NCI-H345 treated with DMSO at 0.1 percent for 48 hours (cell line): ENCODE data around the gene MYBPC1.
"Not testable (repeated sequence)": the region's sequence is repeated elsewhere in the genome, so short reads cannot be mapped to it uniquely, and the experiment has no call there.

ENCODE experiments used
- DNase-seq: peaks from one replicate; lab custom pipeline; 2025; ENCODE audit not compliant: unreplicated experiment; lab: John Stamatoyannopoulos, UW

The MYBPC1 gene

DNA sequence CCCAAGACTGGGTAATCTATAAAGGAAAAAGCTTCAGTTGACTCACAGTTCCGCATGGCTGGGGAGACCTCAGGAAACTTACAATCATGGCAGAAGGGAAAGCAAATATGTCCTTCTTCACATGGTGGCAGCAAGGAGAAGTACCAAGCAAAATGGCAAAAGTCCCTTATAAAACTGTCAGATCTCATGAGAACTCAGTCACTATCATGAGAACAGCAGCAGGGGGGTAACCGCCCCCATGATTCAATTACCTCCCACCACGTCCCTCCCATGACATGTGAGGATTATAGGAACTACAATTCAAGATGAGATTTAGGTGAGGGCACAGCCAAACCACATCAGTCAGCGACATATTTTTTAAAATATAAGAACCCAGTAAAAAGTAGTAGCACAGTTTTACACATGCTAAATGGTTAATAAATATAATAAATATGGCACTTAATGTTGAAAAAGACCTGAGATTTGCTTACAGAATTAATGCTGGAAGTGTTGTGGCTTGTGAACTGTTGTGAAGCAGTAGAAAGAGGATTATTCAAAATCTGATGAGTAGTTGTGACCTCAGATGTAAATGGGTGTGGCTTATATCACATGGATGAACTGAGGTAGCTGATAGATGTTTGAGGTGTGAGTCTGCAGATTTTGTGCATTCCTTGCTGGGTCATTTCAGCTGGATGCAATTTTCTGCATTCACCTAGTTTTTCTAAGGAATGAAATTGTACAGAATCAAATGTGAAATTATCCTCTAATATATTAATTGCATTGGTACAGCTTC, 55.8 kb downstream of the MYBPC1 start:
- DNase-seq: no peak

DNA sequence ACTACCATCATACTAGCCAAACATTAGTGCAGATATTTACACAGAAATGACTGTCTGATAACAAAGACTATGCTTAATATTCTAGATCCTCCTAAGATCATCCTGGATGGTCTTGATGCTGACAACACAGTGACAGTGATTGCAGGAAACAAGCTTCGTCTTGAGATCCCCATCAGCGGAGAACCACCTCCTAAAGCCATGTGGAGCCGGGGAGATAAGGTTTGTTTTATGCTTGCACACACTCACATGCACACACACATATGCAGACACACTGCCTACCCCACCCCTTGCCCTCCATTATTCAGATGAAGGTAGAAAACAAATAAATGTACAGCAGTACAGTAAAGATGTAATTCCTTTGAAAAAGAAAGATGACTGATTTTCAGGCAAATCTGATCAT, 58.3 kb downstream of the MYBPC1 start:
- no peak for DNase-seq

DNA sequence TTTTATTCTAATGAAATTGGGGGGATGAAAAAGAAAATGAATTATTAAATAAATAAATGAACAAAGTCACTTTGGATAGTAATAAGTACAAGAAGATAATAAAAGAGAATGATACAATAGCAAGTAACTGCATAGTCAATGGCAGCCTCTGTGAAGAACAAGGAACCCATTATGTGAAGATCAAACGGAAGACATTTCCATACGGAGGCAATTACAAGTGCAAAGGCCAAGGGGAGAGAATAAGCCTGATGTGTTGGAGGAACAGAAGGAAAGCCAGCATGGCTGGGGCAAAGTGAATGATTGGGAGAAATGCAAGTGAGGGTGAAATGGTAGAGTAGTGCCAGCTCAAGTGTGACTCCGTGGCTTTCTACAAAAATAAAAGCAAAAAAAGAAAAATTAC, 58.7 kb downstream of the MYBPC1 start:
- no peak for DNase-seq

DNA sequence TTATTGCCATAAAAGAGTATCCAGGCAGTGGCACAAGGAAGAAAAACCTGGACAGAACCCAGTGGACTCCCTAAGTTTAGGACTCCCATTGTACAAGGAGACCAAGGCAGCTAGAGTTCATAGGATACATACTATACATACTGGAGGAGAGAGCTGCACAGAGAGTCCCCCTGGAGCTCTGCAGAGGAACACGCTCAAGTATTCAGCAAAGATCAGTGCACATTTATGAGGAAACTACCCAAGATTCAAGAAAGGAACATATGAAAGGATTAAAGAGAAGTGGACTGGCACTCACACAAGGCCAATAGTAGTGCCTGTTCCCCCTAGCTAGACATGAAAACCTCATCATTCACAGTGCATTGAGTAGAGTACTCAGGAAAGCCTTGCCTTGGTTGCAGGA, 59.7 kb downstream of the MYBPC1 start:
- DNase-seq: no peak

DNA sequence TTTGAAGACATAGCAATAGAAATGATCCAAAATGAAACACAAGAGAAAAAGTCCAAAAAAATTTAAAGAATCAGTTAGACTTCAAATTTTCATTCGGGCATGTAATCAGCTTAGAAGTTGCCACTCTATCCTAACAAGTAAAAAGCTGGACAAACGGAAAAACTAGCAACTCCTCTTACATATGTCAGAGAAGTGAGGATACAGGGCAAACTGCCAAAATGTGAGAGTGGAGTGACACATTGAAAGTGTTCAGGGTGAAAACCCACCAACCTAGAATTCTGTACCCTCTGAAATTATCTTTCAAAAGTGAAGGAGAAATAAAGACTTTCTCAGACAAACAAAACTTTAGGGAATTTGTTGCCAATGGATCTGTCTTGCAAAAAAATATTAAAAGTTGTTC, 60.6 kb downstream of the MYBPC1 start:
- no peak for DNase-seq

DNA sequence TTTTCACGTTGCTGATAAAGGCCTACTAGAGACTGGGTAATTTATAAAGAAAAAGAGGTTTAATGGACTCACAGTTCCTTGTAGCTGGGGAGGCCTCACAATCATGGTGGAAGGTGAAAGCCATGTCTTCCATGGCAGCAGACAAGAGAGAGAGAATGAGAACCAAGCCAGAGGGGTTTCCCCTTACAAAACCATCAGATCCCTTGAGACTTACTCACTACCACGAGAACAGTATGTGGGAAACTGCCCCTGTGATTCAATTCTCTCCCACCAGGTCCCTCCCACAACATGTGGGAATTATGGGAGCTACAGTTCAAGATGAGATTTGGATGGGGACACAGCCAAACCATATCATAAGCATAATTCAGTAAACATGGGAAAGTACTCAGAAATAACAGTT, 65.9 kb downstream of the MYBPC1 start:
- DNase-seq: not testable (repeated sequence)

DNA sequence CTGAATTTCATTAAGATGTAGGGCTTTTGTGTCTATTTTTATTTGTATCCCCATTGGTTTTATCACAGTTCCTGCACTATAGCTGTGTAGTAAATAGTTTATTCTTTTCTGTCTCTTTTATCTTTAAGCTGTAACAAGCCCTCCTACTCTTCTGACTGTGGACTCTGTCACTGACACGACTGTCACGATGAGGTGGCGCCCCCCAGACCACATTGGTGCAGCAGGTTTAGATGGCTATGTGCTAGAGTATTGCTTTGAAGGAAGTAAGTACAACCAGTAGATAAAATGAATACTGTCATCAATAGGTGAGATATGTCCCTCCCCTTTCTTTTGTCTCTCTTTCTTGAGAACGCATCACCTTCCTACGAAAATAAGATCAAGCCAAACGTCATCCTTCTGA, 68.5 kb downstream of the MYBPC1 start:
- no peak for DNase-seq

DNA sequence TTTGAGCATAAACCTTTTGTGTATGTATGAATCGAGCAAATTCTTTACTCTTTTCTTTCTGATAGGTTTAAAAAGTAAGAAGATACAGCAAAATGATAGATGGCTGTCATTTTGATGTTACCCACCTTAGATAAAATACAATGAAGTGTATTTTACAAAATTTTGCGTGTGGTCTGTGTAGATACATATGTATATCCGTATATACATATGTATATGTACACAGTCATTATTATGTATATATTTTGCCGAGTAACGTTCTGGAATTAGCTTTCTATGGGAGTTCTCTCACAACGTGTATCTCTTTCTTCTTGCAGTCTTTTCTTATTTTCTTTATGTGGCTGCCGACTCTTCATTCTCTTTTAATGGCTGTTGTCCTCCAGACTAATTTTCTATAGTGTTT, 70.2 kb downstream of the MYBPC1 start:
- no peak for DNase-seq

DNA sequence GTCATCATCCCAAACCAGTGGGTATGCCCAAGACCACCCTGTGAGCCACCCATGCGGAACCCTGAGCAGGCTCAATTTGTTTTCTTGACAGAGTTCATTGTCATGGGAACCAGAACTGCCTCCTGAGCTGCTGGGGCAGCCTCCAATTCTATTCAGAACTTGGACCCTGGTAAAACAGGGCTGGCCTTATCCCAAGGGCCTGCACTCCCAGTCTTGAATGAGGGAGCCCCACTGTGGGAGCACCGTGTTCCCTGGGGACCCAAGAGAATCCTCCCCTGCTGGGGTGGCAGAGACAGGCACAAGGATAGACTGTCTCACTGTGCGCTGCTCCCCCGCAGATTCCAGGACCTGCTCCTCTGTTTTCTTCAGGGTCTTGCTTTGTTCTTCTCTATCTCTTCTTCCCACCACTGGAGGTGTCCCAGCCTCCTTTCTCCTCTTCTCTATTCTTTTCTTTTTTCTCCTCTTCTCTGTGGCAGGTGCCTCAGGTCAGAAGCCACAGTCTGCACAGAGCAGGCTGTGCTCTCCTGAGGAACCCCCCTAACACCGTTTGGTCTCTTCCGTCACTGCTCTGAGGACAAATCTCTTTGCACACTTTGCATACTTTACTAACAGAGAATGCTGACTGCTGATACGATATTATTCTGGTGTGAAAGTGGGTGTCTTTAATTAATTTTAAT, 71.4 kb downstream of the MYBPC1 start:
- no peak for DNase-seq

DNA sequence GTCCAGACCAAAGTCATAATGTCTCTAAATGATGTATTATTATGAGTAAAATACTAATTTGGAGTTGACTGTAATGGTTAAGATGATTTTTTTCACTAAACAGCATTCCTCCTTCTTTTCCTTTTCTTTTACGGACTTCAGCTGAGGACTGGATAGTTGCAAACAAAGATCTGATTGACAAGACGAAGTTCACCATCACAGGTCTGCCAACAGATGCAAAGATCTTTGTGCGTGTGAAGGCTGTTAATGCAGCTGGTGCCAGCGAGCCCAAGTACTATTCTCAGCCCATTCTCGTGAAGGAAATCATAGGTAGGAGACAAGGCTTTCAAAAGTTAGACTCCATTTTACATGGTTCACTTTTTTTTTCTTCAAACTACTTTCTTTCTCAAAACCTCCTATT, 72.8 kb downstream of the MYBPC1 start:
- no peak for DNase-seq

DNA sequence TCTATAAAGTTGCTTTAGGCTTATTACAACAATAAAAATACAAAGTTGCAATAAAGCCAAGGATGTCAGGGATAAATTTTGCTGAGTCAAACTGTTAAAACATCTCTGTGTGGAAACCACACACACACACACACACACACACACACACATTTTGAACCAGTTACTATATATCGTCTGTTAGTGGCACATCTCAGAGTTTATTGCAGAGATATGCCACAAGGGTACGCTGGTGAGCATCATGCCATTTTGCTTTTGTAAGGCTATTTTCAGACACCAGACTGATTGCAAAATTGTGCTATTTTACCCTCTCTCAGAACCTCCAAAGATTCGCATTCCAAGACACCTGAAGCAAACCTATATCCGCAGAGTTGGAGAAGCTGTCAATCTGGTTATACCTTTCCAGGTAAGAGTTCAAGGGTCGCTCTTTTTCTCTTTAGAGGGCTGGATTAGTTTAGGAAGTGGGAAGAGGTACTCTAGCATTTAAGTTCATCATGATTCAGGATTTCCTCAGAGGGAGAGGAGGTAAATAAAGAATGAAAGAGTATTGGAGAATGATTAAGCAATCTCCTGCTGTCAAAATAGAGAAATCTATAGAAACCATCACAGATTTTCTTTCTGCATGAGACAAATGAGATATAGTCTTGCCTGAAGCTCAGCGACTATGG, 75.4 kb downstream of the MYBPC1 start:
- DNase-seq: no peak

DNA sequence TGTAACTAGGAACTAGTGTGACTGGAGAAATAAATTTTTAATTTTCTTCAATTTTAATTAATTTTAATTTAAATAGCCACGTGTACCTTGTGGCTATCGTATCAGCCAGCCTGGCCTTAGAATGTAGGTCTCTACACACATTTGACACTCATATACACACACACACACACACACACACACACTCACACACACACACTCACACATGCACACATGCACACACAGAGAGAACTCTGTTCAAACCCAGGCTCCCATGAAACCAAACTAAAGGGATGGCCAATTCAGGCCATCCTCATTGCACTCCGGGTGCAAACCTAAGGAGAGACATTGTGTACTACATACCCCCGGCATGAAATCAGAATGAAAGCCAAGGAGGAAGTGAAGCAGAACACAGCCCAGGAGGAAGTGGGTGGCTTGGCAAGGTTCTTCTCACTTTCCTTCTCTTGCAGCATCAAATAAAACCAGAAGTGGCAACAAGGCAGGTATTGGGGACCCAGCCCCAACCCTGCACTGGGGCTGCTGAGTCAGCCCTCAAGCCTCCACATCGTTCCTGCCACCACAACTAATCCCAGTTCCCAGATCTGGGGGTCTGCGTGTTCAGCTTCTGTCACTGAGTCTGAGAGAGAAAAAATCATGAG, 76.5 kb downstream of the MYBPC1 start:
- no peak for DNase-seq

DNA sequence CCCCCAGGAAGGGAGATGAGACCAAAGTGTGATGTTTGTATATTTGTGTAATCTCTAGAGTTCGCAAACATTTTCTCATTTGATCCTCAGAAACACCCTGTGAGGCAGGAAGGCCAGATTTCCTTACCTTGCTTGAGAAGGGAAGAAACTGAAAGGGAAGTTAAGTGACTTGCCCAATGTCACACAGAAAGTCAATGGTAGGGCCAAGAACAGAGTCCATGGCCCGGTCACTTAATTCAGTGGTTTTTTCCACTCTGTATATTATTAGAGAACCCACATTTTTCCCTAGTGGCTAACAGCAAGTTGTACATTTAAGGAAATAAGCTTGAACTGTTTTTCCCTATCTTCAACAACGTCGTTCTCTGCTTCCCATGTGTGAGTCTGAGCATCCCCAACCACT, 77.1 kb downstream of the MYBPC1 start:
- no peak for DNase-seq

DNA sequence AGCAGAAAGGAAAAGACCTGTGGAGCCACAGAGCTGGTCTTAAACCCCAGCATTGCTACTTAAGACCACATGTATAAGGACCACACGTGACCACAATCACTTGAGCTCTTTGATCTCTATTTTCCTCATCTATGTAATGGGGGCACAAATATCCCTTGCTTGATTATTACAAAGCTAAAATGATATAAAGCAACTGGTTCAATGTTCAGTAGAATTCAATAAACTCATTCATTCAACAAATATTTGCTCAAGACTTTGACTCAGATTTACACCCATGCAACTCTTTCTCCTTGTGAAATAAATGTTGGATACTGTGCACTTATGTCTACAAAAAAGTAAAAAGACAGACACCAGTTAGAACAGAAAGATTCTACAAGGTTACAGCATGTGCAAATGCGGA, 80.8 kb downstream of the MYBPC1 start:
- no peak for DNase-seq

DNA sequence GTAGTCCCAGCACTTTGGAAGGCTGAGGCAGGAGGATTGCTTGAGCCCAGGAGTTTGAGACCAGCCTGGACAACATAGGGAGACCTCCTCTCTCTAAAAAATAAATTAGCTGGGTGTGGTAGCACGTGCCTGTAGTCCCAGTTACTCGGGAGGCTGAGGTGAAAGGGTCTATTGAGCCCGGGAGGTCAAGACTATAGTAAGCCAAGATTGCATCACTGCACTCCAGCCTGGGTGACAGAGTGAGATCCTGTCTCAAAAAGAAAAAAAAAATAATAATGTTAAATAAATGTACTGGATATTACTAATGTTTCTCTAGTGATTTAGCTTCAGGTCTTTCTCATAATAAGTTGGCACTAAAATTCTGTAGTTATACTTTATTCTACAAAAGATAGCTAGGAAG, 81.7 kb downstream of the MYBPC1 start:
- DNase-seq: not testable (repeated sequence)

DNA sequence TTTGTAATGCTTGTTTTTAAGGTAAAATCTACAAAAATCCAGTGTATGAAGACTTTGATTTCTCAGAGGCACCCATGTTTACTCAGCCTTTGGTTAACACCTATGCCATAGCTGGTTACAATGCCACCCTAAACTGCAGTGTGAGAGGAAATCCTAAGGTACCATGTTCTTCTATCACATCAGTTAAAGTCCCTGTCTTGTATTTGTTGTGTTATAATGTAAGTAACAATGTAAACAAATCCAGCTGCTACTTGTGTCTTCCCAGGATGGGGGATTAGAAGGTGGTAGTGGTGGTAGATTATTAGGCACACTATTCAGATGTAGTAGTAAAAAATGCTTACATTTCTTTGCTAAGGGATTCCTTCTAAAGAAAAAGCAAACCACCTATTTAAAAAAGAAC, 83.3 kb downstream of the MYBPC1 start:
- no peak for DNase-seq

DNA sequence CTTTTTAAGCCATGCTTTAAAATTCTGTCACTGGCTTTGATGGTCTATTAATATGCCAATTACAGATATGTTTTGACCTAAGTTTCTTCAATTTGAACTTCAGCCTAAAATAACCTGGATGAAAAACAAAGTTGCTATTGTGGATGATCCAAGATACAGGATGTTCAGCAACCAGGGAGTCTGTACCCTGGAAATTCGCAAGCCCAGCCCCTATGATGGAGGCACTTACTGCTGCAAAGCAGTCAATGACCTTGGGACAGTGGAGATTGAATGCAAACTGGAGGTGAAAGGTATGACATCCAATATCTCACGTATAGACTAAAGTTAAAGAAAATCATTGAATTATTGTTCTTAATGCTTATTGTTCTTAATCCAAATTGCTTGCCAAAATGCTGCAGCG, 85.5 kb downstream of the MYBPC1 start:
- no peak for DNase-seq

DNA sequence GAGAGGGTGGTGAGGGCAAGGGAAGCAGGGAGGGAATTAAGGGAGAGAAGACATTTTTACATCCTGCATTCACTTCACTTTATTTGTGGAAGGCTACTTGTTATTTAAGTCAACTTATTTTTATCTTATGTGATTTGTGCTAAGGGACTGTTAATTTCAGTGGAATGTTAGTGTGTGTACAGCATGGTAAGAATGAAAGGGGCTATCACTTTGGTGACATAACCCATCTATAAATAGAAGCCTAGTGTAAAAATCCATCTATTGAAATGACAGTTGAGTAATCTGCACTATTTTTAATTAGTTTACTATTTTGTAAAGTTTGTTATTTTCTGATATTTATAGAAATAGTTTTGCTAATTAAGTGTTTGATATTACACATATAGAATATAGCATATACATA, 85.9 kb downstream of the MYBPC1 start:
- no peak for DNase-seq

DNA sequence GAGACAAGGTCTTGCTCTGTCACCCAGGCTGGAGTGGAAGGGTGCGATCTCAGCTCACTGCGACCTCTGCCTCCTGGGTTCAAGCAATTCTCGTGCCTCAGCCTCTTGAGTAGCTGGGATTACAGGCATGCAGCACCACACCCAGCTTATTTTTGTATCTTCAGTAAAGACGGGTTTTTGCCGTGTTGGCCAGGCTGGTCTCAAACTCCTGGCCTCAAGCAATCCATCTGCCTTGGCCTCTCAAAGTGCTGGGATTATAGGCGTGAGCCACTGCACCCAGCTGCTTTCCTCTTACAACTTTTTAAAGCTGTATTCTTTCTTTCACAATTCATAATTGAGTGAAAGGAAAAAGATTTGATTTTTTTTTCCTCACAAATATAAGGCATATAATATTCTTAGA, 86.9 kb downstream of the MYBPC1 start:
- DNase-seq: not testable (repeated sequence)

DNA sequence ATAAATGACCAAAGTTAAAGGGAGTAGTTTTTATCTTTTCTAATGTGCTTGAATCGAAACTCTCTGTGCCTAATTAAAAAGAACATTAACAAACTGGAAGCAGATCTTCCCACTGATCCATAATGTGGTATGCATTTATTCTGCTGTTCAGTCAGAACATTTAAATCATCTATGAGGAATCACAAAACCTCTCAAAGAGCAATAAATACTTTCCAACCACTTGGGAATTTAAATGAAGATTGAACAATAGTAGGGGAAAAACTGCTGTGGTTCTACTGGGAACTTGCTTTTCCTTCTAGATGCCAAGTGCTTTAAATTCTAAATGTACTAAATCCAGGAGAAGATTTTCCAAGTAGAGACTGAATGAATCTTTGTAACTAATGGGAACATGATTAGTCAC, 90.3 kb downstream of the MYBPC1 start:
- DNase-seq: no peak

DNA sequence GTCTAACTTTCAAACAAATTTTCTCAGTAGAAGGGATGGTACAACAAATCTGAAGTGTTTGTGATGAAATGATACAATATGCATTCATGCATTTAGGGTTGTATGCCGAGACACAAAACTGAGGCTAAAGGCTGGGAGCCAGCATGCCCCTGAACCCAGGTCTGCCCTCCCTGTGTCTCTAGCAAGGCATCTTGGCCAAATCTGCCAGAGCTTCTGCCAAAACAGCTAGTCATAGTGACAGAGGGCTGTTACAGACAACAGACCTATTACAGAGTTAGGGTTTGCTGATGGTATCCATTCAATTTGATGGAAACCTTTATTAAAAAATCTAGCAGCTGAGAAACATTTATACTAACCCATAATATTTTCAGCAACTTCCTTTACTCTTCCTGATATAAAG, 91.4 kb downstream of the MYBPC1 start:
- no peak for DNase-seq

DNA sequence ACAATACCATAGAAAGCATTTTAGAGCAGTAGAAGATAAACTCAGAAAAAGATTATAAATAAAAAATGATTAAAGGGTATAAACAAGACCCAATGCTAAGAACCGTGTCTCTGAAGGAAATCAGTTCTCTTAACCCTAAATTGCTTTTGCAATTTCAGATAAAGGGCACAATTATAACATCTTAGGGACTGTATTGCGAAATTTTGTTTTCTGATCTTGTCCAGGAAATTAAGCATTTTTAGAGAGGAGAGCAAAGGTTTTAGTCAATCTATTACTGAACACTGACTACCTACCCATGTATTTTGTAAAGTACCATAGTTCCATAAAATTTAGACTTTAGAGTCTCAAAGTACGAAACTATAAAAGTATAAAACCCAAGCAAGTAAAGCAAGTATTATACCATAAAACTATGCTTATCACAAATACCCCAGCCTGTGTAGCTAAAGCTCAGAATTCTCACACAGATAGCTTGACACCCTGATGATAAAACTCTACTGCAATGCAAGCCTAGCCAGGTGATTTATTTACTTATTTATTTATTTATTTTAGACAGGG, 95.8 kb downstream of the MYBPC1 start:
- no peak for DNase-seq
